CD4-positive, alpha-beta T cell treated with Interleukin-17A for 4 hours (primary cell): ENCODE results near the gene POC1B.

ENCODE experiments used
- DNase-seq: peaks from one replicate; pipeline ENCODE4 v3.0.0-alpha.2; 2020; ENCODE audit warnings: mixed read lengths

The POC1B gene

DNA sequence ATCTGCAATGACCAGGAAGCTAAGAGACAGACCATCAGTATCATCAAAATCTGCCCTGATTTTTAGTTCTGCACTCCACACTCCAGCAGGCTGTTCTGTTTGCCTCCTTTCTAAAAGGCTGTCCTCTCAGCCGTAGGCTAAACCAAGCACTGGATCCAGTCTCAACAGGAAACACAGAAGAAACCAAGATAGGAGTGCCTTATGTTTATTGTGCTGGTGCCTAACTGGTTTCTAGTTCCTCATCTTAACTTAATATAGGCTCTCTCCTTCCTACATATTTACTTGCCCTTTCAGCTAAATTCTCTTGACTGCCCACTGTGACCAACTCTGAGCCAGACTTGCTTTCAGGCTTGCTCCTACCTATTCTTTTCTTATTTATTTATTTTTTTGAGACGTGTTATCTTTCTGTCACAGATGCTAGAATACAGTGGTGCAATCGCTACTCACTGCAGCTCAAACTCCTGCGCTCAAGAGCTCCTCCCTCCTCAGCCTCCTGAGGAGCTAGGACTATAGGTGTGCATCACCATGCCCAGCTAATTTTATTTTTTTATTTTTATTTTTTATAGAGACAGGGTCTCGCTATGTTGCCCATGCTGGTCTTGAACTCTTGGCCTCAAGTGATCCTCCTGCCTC is 32.1 kb downstream of the POC1B start:
- DNase-seq, result no peak

- no peak for DNase-seq
These were observed 33.0 kb downstream of the POC1B start for GRCh38 chr12:89492883-89493282.

GRCh38 chr12:89490922-89491321 is 34.9 kb downstream of the POC1B start:
- no peak for DNase-seq

- no peak for DNase-seq
These were observed 39.6 kb downstream of the POC1B start for GRCh38 chr12:89486264-89486663.

DNA sequence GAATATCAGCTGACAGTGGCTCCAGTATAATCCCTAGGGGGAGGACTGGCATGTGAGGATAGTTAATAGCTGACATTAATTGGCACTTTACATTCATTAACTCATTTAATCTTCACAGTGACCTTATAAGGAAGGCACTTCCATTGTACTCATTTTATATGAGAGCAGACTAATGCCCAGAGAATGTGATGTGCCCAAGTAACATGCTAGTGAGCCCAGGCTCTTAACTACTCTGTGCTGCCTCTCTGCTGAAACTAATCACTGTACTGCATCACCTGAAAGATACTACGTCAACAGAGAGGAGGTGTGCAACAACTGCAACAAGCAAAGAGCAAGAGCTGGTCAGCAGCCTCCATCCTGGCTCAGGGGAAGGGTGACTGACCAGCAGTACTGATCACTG is 41.4 kb downstream of the POC1B start:
- no peak for DNase-seq

GRCh38 chr12:89481213-89481914 is 44.5 kb downstream of the POC1B start:
- no peak for DNase-seq

DNA sequence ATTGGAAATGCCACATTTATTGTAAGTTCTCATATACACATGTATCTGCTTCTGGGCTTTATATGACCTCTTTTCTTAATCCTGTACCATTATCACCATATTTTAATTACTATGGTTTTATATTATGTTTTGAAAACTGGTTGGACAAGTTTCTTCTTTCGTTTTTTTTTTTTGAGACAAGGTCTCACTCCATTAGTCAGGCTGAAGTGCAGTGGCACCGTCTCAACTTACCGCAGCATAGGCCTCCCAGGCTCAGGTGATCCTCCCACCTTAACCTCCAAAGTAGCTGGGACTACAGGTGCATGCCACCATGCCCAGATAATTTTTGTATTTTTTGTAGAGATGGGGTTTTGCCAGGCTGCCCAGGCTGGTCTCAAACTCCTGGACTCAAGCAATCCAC is 45.9 kb downstream of the POC1B start:
- DNase-seq, result no peak

DNA sequence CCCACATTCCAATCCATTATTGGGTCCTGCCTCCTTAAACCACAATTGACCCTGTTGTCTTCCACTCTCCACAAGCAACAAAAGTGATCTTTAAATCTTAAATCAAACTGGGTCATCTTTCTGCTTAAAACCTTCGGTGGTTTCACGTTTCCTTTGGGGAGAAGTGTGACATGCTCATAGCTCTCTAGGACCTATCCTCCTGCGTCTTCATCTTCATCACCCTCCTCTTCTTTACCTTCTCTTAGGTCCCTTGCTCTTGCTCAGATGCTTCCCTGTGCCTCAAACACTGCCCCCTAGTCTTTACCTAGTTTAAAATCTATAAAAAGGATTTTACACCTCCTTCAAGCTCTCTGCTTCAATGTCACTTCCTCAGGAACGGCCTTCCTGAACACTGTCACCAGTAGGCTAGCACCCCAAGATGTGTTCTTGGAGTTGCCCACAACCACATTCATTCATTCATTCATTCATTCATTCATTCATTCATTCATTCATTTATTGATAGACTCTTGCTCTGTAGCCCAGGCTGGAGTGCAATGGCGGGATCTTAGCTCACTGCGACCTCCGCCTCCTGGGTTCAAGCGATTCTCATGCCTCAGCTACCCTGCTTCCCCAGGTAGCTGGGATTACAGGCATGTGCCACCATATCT is 48.1 kb downstream of the POC1B start:
- no peak for DNase-seq

- no peak for DNase-seq
These were observed 48.8 kb downstream of the POC1B start for GRCh38 chr12:89476904-89477595.

DNA sequence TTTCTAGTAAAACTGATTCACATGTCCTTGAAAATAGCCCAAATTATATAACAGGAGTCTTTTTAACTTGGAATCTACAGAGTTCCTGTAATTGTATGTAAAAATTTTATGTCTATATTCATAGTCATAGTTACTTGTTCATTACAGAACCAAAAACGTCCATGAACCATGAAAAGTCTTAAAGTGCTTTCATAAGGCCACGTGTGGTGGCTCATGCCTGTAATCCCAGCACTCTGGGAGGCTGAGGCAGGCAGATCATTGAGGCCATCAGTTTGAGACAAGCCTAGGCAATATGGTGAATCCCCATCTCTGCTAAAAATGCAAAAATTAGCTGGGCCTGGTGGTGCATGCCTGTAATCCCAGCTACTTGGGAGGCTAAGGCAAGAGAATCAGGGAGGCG is 49.6 kb downstream of the POC1B start:
- no peak for DNase-seq

DNA sequence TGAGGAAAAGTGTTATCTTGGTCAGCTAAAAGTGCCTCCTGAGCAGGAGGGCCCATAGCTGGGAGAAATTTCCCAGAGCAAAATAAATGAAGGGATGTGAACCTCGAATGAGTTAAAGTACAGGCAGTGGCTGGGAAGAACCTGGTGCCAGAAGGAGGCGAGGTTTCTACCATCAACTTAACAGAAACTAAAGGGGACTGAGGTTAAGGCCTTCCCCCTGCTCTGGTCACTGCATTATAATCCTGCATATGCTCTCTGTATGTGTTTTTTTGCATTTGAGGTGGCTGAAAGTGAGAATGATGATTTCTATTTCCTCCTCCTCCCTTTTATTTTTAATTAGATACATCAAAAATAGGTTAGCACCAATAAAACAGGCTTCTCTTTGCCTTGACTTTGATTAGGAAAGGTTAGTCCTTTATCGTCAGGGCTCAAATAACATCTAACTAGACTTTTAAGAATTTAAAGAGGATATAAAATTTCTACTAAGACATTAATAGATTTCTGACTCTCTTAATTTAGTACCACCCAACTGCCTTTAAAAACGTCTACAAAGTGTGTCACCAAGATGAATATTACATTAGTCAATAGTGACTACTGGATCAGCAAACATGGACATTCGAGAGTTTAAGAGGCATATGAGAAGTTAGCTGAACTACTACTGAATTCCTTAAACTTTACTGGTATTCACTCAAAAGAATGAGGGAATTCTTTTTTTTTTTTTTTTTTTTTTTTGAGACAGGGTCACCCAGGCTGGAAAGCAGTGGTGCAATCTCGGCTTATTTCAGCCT is 50.5 kb downstream of the POC1B start:
- no peak for DNase-seq

- no peak for DNase-seq
These were observed 51.2 kb downstream of the POC1B start for GRCh38 chr12:89474615-89475014.

GRCh38 chr12:89472508-89472907 is 53.3 kb downstream of the POC1B start:
- no peak for DNase-seq

GRCh38 chr12:89470741-89471509 is 54.9 kb downstream of the POC1B start:
- peak; percentile 28 for DNase-seq

DNA sequence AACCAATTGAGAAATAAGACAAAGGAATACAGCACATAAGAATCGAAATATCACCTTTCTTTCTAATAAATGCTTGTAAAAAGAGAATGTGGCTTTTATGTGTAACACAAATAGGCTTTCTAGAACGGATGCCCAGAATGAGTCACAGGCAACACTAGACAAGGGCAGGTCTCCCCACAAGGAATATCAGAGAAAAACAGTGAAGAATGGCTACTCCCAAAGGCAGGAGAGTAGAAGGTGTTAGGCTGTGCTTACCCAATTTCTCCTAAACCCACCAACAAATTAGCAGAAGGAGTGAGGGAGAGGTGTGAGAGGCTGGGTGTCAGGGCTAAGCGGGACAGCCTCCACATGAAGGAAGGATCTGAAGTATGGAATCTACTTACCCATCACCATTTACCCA is 56.5 kb downstream of the POC1B start:
- peak; percentile 37 for DNase-seq

DNA sequence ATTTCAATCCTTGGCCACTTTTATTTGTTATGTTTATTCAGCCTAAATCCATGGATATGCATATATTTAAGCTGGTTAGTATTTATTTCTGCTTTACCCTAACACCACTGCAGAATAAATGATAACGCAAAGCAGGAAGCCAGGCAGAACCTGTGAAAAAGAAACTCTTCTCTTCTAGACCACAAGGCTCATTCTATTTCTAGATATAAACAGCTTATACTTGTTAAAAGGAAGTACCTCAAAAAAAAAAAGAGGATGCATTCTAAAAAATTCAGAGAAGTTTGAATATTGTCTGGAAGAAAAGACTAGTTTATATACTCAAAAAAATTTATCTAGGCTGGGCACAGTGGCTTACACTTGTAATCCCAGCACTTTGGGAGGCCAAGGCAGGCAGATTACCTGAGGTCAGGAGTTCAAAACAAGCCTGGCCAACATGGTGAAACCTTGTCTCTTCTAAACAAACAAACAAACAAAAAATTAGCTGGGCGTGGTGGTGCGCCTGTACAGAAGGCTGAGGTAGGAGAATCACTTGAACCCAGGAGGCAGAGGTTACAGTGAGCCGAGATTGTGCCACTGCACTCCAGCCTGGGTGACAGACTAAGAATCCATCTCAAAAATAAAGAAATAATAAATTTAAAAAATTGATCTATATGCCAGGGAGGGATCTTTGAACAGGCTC is 57.1 kb downstream of the POC1B start:
- DNase-seq, result no peak

DNA sequence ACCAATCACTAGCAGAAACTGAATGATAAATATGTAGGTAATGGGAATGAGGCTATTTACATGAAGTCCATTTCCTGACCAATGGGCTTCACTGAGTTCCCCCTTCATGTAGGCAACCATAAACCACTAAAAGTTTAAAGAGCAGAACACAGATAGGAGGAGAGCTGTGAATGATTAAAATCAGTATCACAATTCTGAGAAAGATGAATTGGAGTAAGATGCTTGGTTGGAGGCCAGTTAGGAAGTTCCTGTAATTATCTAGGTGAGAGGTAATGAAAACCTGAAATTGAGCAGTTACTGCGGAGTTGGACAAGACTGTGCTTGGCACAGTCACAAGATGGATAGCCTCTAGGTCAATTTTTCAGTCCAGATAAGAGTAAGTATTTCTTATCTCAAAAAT is 57.8 kb downstream of the POC1B start:
- no peak for DNase-seq

DNA sequence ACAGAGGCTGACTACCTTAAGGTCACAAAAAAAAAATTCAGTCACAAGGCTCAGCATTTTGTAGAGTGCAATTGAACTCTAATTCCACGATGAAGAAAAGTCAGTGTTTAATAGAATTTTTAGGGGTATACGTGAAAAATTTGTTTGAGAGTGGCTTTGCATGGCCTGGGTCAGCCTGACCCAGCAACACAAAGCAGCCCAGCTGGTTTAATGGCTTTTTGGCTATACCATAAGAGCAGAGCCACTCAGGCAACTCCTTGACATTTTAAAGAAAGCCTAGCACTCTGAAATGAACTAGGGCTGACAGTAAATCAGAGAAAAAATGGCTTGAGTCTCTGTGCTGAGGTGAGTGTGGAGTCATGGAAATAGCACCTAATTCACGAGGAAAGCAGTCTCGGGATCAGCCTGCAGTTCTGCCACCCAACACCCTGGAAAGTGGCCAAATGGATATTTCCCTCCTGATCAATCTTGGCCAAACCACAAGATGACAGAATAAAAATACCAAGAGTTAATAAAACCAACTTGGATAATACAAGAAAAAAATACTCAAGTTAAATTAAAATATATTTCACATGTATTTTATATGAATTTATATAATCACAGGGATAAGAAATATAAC is 60.8 kb downstream of the POC1B start:
- DNase-seq, result no peak

GRCh38 chr12:89461649-89462612 is 63.9 kb downstream of the POC1B start:
- no peak for DNase-seq

DNA sequence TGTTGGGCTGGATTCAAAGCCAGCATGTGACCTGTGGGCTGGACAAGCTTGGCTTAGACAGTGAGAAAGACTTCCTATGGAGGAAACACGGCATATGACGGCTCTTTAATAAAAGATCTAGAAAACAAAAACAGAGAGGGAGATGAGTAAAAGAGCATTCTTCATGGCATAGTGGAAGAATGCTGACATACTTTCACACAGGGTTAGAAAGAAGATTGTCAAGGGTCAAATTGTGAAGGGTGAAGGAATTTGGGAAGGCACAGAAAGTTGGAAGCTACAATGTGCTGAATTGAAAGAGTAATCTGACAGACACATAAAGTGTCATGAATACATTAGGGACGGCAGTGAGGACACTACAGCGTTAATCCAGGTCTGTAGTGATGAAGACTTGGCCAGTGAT is 64.7 kb downstream of the POC1B start:
- no peak for DNase-seq
